Mesendoderm (in vitro differentiated cells): ENCODE results near the gene LUC7L3.

ENCODE experiments used
- DNase-seq: peaks from one replicate; pipeline ENCODE4 v3.0.0; 2013
- H2AK5ac ChIP-seq: 2 replicates; pipeline ENCODE4 v1.6.1; 2013; ENCODE audit warnings: low read length, inconsistent platforms
- H2BK120ac ChIP-seq: 2 replicates; pipeline ENCODE4 v1.6.1; 2013; ENCODE audit warnings: low read depth, mild to moderate bottlenecking, low read length, moderate library complexity, mixed read lengths
- H2BK15ac ChIP-seq: replicated peaks from 2 replicates; pipeline ENCODE4 v1.6.1; 2013; ENCODE audit warnings: low read depth, mild to moderate bottlenecking, moderate library complexity
- H2BK5ac ChIP-seq: 2 replicates; pipeline ENCODE4 v1.6.1; 2013; ENCODE audit warnings: low read length, inconsistent platforms
- H3K18ac ChIP-seq: 2 replicates; pipeline ENCODE4 v1.6.1; 2013; ENCODE audit warnings: mild to moderate bottlenecking, low read length, mixed read lengths
- H3K23ac ChIP-seq: one replicate; pipeline ENCODE4 v1.6.1; 2013; ENCODE audit warnings: low read length
- H3K27ac ChIP-seq: 2 replicates; pipeline ENCODE4 v1.5.1; 2013; ENCODE audit warnings: low read depth, mild to moderate bottlenecking, inconsistent platforms, low read length, moderate library complexity
- H3K27me3 ChIP-seq: 2 replicates; pipeline ENCODE4 v1.6.1; 2013; ENCODE audit warnings: low read length, control low read depth, mild to moderate bottlenecking, inconsistent platforms; ENCODE audit not compliant: insufficient read depth, poor library complexity
- H3K36me3 ChIP-seq: 2 replicates; pipeline ENCODE4 v1.6.1; 2013; ENCODE audit warnings: low read length, inconsistent platforms; ENCODE audit not compliant: control insufficient read depth, insufficient read depth
- H3K4ac ChIP-seq: one replicate; pipeline ENCODE4 v1.6.1; 2013; ENCODE audit warnings: low read depth, mild to moderate bottlenecking, low read length, moderate library complexity
- H3K4me1 ChIP-seq: 2 replicates; pipeline ENCODE4 v1.6.1; 2013; ENCODE audit warnings: low read depth, low read length, inconsistent platforms; ENCODE audit not compliant: control insufficient read depth
- H3K4me2 ChIP-seq: 2 replicates; pipeline ENCODE4 v1.6.1; 2013; ENCODE audit warnings: low read length
- H3K4me3 ChIP-seq: 2 replicates; pipeline ENCODE4 v1.5.1; 2013; ENCODE audit warnings: mild to moderate bottlenecking, low read length
- H3K56ac ChIP-seq: one replicate; pipeline ENCODE4 v1.6.1; 2013; ENCODE audit warnings: low read length
- H3K79me1 ChIP-seq: 2 replicates; pipeline ENCODE4 v1.6.1; 2013; ENCODE audit warnings: low read length, inconsistent platforms
- H3K79me2 ChIP-seq: 2 replicates; pipeline ENCODE4 v1.6.1; 2013; ENCODE audit warnings: mild to moderate bottlenecking, low read length; ENCODE audit not compliant: control insufficient read depth, insufficient read depth
- H3K9ac ChIP-seq: 2 replicates; pipeline ENCODE4 v1.6.1; 2013; ENCODE audit warnings: low read length, inconsistent platforms
- H4K5ac ChIP-seq: one replicate; pipeline ENCODE4 v1.6.1; 2013; ENCODE audit warnings: low read length
- H4K8ac ChIP-seq: one replicate; pipeline ENCODE4 v1.6.1; 2013; ENCODE audit warnings: low read depth, mild to moderate bottlenecking, control low read depth, low read length, moderate library complexity
- WGBS: extraction: QIAGEN DNeasy Blood & Tissue Kit; methylation state at CpG from one replicate; pipeline ENCODE4 v1.1.7; 2013; ENCODE audit warnings: low lambda C conversion rate, missing lambda C conversion rate; ENCODE audit not compliant: insufficient coverage; ENCODE audit errors: extremely low coverage; 5-methylcytosine and 5-hydroxymethylcytosine counted together

The LUC7L3 gene

GRCh38 chr17:50728881-50729765, 9.7 kb downstream of the LUC7L3 start:
- H3K36me3 ChIP-seq, result no peaks in the 10 kb centered on the region
- no peak overlapping the region for H3K27ac ChIP-seq
- H4K5ac ChIP-seq, result no peak overlapping the region
- no peak overlapping the region for H3K56ac ChIP-seq
- H3K9ac ChIP-seq, result no peak overlapping the region
- no peak overlapping the region for H3K4ac ChIP-seq
- H2BK120ac ChIP-seq, result no peak overlapping the region
- no peak for DNase-seq
- no peaks in the 10 kb centered on the region for H3K79me1 ChIP-seq
- H3K27me3 ChIP-seq, result no peaks in the 10 kb centered on the region
- H2AK5ac ChIP-seq, result no peak overlapping the region
- no peak overlapping the region for H4K8ac ChIP-seq
- no peaks in the 10 kb centered on the region for H3K4me1 ChIP-seq
- H3K18ac ChIP-seq, result no peak overlapping the region
- H2BK5ac ChIP-seq, result no peak overlapping the region
- H3K23ac ChIP-seq, result no peak overlapping the region
- H2BK15ac ChIP-seq, result no peak overlapping the region
- WGBS, result no CpG with 5 or more reads among the region's 5 CpGs
- no peak overlapping the region for H3K4me2 ChIP-seq
- no peak overlapping the region for H3K4me3 ChIP-seq
- peaks cover 84% of the 10 kb centered on the region for H3K79me2 ChIP-seq

DNA sequence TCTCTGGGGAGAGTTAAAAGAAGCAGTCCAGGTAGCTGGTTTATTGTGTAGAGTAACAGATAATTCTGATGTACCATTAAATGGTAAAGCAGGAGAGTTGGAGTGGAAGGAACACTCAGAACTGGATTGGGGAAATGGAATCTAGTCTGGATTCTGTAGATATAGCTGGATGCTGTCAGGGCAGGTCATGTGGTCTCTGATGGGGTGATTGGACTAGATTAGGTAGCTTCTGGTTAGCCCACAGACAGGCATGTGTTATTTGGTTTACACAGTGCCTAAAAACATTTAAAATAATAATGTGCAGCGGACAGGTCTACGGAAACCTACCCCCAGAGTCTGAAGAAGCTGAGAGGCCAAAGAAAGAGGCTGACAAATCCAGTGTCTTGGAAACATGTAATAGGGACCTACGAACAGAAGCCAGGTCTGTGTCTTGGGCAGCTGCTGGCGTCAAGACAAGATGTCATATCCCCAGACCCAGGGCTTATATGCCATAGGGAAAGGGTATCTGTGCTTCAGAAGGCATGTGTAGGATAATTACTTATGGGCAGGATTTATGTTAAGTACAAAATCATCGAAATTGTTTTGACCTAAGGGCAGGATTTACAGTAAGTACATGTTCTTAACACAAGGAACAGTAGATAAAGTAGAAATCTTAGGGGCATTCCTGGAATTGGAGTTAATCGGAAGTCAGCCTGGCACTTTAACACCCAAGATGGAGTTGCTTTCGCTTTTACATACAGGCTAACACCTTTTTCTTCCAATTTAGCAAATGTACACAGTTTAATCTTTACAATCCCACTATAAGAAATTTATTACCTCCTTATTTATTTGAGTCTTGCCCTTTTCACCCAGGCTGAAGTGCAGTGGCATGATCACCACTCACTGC, 12.4 kb downstream of the LUC7L3 start:
- Histone ChIP-seq H3K18ac (no peak overlapping the region), H4K5ac (no peak overlapping the region), H3K4ac (no peak overlapping the region), H3K9ac (no peak overlapping the region), H2BK120ac (no peak overlapping the region), H3K23ac (no peak overlapping the region), H3K4me2 (no peak overlapping the region), H3K27ac (no peak overlapping the region), H2AK5ac (no peak overlapping the region), H3K79me2 (peaks cover 80% of the 10 kb centered on the region), H3K56ac (no peak overlapping the region), H2BK15ac (no peak overlapping the region), H3K79me1 (no peaks in the 10 kb centered on the region), H3K27me3 (no peaks in the 10 kb centered on the region), H2BK5ac (no peak overlapping the region), H4K8ac (no peak overlapping the region), H3K4me3 (no peak overlapping the region), H3K4me1 (no peaks in the 10 kb centered on the region), H3K36me3 (no peaks in the 10 kb centered on the region)
- no peak for DNase-seq
- WGBS, result no CpG with 5 or more reads among the region's 7 CpGs

- Histone ChIP-seq H3K79me1 (peaks cover 8% of the 10 kb centered on the region), H3K4me1 (no peaks in the 10 kb centered on the region), H2BK15ac (no peak overlapping the region), H3K27ac (no peak overlapping the region), H3K79me2 (peaks cover 65% of the 10 kb centered on the region), H3K36me3 (peaks cover 6% of the 10 kb centered on the region), H3K4ac (no peak overlapping the region), H2BK5ac (no peak overlapping the region), H4K8ac (no peak overlapping the region), H3K9ac (no peak overlapping the region), H3K56ac (no peak overlapping the region), H3K27me3 (no peaks in the 10 kb centered on the region), H4K5ac (no peak overlapping the region), H3K4me2 (no peak overlapping the region), H3K4me3 (no peak overlapping the region), H3K18ac (no peak overlapping the region), H3K23ac (no peak overlapping the region), H2BK120ac (no peak overlapping the region), H2AK5ac (no peak overlapping the region)
- DNase-seq, result no peak
- no CpG with 5 or more reads among the region's 3 CpGs for WGBS
Measured at GRCh38 chr17:50735287-50735686, 15.9 kb downstream of the LUC7L3 start.

DNA sequence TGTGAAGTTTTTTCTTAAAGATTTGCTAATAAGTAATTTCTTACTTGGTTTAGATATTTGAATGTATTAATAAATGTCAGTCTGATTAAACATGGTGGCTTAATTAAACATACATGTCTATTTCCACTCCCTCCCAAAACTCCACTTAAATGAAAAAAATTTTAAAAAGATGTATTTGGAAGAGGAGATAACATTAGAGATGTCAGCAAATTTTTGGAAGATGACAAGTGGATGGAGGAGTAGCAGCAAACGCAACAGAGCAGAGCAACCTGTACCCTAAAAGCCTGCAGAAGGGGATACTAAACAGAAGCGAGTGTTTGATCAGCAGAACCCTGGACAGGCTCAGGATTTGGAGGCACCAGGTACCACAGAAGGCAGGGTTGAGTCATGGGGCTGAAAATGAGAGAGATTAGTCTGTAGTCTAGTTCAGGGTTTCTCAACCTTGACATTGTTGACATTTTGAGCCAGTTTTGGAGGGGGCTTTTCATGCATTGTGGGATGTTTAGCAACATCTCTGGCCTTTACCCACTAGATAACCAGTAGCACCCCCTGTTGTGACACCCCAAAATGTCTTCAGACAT, 17.8 kb downstream of the LUC7L3 start:
- H3K4ac ChIP-seq, result no peak overlapping the region
- no peaks in the 10 kb centered on the region for H3K4me1 ChIP-seq
- H4K5ac ChIP-seq, result no peak overlapping the region
- peaks cover 16% of the 10 kb centered on the region for H3K36me3 ChIP-seq
- no CpG with 5 or more reads among the region's 2 CpGs for WGBS
- peaks cover 10% of the 10 kb centered on the region for H3K79me1 ChIP-seq
- no peak overlapping the region for H3K56ac ChIP-seq
- no peak overlapping the region for H3K4me3 ChIP-seq
- no peak overlapping the region for H3K9ac ChIP-seq
- no peak overlapping the region for H3K23ac ChIP-seq
- no peak overlapping the region for H4K8ac ChIP-seq
- H3K27ac ChIP-seq, result no peak overlapping the region
- H2BK120ac ChIP-seq, result no peak overlapping the region
- no peak overlapping the region for H2BK5ac ChIP-seq
- H3K27me3 ChIP-seq, result no peaks in the 10 kb centered on the region
- H3K4me2 ChIP-seq, result no peak overlapping the region
- DNase-seq, result no peak
- no peak overlapping the region for H2AK5ac ChIP-seq
- no peak overlapping the region for H3K18ac ChIP-seq
- H2BK15ac ChIP-seq, result no peak overlapping the region
- H3K79me2 ChIP-seq, result peaks cover 47% of the 10 kb centered on the region

GRCh38 chr17:50739098-50739497, 19.7 kb downstream of the LUC7L3 start:
- Histone ChIP-seq H3K4me2 (no peak overlapping the region), H3K27ac (no peak overlapping the region), H3K4me3 (no peak overlapping the region), H3K56ac (no peak overlapping the region), H4K5ac (no peak overlapping the region), H4K8ac (no peak overlapping the region), H3K36me3 (peaks cover 19% of the 10 kb centered on the region), H2BK5ac (no peak overlapping the region), H3K27me3 (no peaks in the 10 kb centered on the region), H3K79me2 (peaks cover 37% of the 10 kb centered on the region), H3K23ac (no peak overlapping the region), H3K9ac (no peak overlapping the region), H3K18ac (no peak overlapping the region), H2AK5ac (no peak overlapping the region), H3K4me1 (no peaks in the 10 kb centered on the region), H3K79me1 (peaks cover 10% of the 10 kb centered on the region), H3K4ac (no peak overlapping the region), H2BK120ac (no peak overlapping the region), H2BK15ac (no peak overlapping the region)
- WGBS, result no CpG with 5 or more reads among the region's 2 CpGs
- no peak for DNase-seq
